Astrocyte (in vitro differentiated cells and primary cell): ENCODE data around the gene DNAI4. TPM values are rescaled to one million over a fixed set of nuclear protein-coding genes. Genes with fewer than 3 reads are reported as not detected.

Source experiments
- DNase-seq: peaks from one replicate; pipeline ENCODE4 v3.0.0-alpha.2; 2010; ENCODE audit warnings: low read depth
- FAIRE-seq: peaks from 2 replicates; lab custom pipeline; 2011; peaks lifted over from hg19 to GRCh38; lab: Jason Lieb, UNC
- H2AFZ ChIP-seq: 2 replicates; pipeline ENCODE4 v1.6.0; 2012; ENCODE audit warnings: low read depth, low read length, inconsistent platforms
- H3K27ac ChIP-seq: 2 replicates; pipeline ENCODE4 v1.5.1; 2011; ENCODE audit warnings: low read depth, low read length, inconsistent platforms
- H3K27me3 ChIP-seq: 2 replicates; pipeline ENCODE4 v1.6.0; 2011; ENCODE audit warnings: low read length, inconsistent platforms; ENCODE audit not compliant: insufficient read depth
- H3K36me3 ChIP-seq: 2 replicates; pipeline ENCODE4 v1.5.1; 2011; ENCODE audit warnings: low read length, inconsistent platforms; ENCODE audit not compliant: insufficient read depth
- H3K4me1 ChIP-seq: 2 replicates; pipeline ENCODE4 v1.5.1; 2011; ENCODE audit warnings: low read length, inconsistent platforms; ENCODE audit not compliant: insufficient read depth
- H3K4me2 ChIP-seq: 2 replicates; pipeline ENCODE4 v1.6.0; 2012; ENCODE audit warnings: low read length, inconsistent platforms
- H3K4me3 ChIP-seq: 2 replicates; pipeline ENCODE4 v1.5.1; 2011; ENCODE audit warnings: low read depth, mild to moderate bottlenecking, low read length, inconsistent platforms; ENCODE audit not compliant: insufficient read depth
- H3K79me2 ChIP-seq: 2 replicates; pipeline ENCODE4 v1.6.0; 2012; ENCODE audit warnings: mild to moderate bottlenecking, low read length, inconsistent platforms; ENCODE audit not compliant: insufficient read depth
- H3K9ac ChIP-seq: 2 replicates; pipeline ENCODE4 v1.6.0; 2012; ENCODE audit warnings: mild to moderate bottlenecking, low read length, inconsistent platforms
- H3K9me3 ChIP-seq: 2 replicates; pipeline ENCODE4 v1.5.1; 2012; ENCODE audit warnings: low read depth, mild to moderate bottlenecking, low read length, inconsistent platforms; ENCODE audit not compliant: insufficient read depth
- H4K20me1 ChIP-seq: 2 replicates; pipeline ENCODE4 v1.6.0; 2012; ENCODE audit warnings: low read length, inconsistent platforms; ENCODE audit not compliant: insufficient read depth
- H3K27ac Mint-ChIP-seq: one replicate; pipeline ENCODE4 v1.8.0; 2021; ENCODE audit warnings: mild to moderate bottlenecking, mixed read lengths; ENCODE audit not compliant: unreplicated experiment
- H3K27me3 Mint-ChIP-seq: one replicate; pipeline ENCODE4 v1.8.0; 2021; ENCODE audit warnings: low read depth, mixed read lengths; ENCODE audit not compliant: unreplicated experiment
- H3K36me3 Mint-ChIP-seq: one replicate; pipeline ENCODE4 v1.8.0; 2021; ENCODE audit warnings: low read depth, mixed read lengths; ENCODE audit not compliant: unreplicated experiment
- H3K4me1 Mint-ChIP-seq: one replicate; pipeline ENCODE4 v1.8.0; 2021; ENCODE audit warnings: low read depth, mixed read lengths; ENCODE audit not compliant: unreplicated experiment
- H3K4me3 Mint-ChIP-seq: one replicate; pipeline ENCODE4 v1.8.0; 2021; ENCODE audit warnings: mild to moderate bottlenecking, moderate library complexity, mixed read lengths; ENCODE audit not compliant: unreplicated experiment
- H3K9me3 Mint-ChIP-seq: one replicate; pipeline ENCODE4 v1.8.0; 2021; ENCODE audit warnings: mild to moderate bottlenecking, mixed read lengths; ENCODE audit not compliant: unreplicated experiment
- EZH2 ChIP-seq: IDR thresholded peaks from 2 replicates; pipeline ENCODE4 v1.6.1; 2012; ENCODE audit warnings: mild to moderate bottlenecking, low read length, inconsistent platforms; ENCODE audit not compliant: insufficient read depth
- total RNA-seq: library from RNA; stranded (reverse); gene quantifications from 2 replicates; pipeline ENCODE4 v1.2.1, GENCODE V29; 2021
- TF ChIP-seq, protein P1 (sequence below): IDR thresholded peaks from 2 replicates; pipeline ENCODE4 v1.5.1; 2011; ENCODE audit warnings: low read depth, mild to moderate bottlenecking, inconsistent platforms, low read length, moderate library complexity; ENCODE audit not compliant: insufficient read depth

DNAI4 gene
- total RNA-seq, 1 donor from 2014 or later, result 7.7 TPM

DNA sequence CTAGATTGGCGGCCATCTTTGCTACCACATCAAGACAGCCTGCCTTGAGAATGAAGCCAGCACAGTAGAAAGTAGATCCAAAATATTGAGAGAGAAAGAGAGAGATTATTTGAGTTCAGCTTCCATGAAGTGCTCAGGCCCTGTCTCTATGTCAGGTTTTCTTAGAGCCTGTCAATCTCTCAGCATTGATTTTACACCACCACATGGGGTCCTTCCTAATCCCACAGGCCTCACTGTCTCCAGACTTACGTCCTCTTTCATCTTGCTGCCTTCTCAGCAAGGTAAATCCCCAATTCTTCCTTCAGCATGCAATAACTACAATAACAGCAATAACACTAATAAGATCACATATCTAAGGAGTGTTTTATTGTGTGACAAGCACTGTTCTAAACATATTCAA, 151.4 kb downstream of the DNAI4 start:
- no peak overlapping the region for H3K27ac Mint-ChIP-seq
- no peaks in the 10 kb centered on the region for H3K79me2 ChIP-seq
- H3K27ac ChIP-seq, result no peak overlapping the region
- no peaks in the 10 kb centered on the region for H3K9me3 Mint-ChIP-seq
- H3K36me3 Mint-ChIP-seq, result no peaks in the 10 kb centered on the region
- no peak for TF ChIP-seq EZH2
- TF ChIP-seq, protein P1, sequence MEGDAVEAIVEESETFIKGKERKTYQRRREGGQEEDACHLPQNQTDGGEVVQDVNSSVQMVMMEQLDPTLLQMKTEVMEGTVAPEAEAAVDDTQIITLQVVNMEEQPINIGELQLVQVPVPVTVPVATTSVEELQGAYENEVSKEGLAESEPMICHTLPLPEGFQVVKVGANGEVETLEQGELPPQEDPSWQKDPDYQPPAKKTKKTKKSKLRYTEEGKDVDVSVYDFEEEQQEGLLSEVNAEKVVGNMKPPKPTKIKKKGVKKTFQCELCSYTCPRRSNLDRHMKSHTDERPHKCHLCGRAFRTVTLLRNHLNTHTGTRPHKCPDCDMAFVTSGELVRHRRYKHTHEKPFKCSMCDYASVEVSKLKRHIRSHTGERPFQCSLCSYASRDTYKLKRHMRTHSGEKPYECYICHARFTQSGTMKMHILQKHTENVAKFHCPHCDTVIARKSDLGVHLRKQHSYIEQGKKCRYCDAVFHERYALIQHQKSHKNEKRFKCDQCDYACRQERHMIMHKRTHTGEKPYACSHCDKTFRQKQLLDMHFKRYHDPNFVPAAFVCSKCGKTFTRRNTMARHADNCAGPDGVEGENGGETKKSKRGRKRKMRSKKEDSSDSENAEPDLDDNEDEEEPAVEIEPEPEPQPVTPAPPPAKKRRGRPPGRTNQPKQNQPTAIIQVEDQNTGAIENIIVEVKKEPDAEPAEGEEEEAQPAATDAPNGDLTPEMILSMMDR, result no peak
- no peaks in the 10 kb centered on the region for H3K27me3 ChIP-seq
- no peak overlapping the region for H3K9ac ChIP-seq
- H3K27me3 Mint-ChIP-seq, result peaks cover under 1% of the 10 kb centered on the region
- no peak overlapping the region for H3K4me3 ChIP-seq
- no peaks in the 10 kb centered on the region for H3K36me3 ChIP-seq
- H3K9me3 ChIP-seq, result no peaks in the 10 kb centered on the region
- H3K4me2 ChIP-seq, result no peak overlapping the region
- no peak overlapping the region for H3K4me3 Mint-ChIP-seq
- no peak for FAIRE-seq
- no peaks in the 10 kb centered on the region for H3K4me1 ChIP-seq
- H3K4me1 Mint-ChIP-seq, result no peaks in the 10 kb centered on the region
- H2AFZ ChIP-seq, result no peak overlapping the region
- no peaks in the 10 kb centered on the region for H4K20me1 ChIP-seq
- DNase-seq, result no peak

DNA sequence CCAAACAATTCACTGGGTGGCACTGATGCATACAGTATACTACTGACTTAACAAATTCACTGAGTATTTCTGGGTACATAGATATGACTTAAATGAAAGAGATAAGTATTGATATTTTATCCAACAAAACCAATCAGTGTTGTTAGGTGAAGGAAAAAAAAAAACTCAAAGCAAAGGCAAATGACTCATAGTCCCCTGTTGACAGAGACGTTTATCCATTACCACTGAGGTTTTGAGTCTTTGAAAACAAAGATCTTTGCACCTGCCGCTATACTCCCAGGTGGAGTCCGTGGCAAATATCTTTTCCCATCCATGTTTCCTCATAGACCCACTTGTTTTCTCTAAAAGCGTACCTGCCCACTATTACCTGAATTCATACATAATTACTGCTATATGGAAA, 154.0 kb downstream of the DNAI4 start:
- H3K9ac ChIP-seq, result no peak overlapping the region
- Mint-ChIP-seq H3K4me1 (no peaks in the 10 kb centered on the region), H3K9me3 (no peaks in the 10 kb centered on the region), H3K4me3 (no peak overlapping the region), H3K27me3 (no peaks in the 10 kb centered on the region), H3K36me3 (no peaks in the 10 kb centered on the region), H3K27ac (no peak overlapping the region)
- H2AFZ ChIP-seq, result no peak overlapping the region
- DNase-seq, result no peak
- H3K36me3 ChIP-seq, result no peaks in the 10 kb centered on the region
- TF ChIP-seq, protein P1, result no peak
- no peak for TF ChIP-seq EZH2
- no peaks in the 10 kb centered on the region for H3K79me2 ChIP-seq
- H3K27me3 ChIP-seq, result no peaks in the 10 kb centered on the region
- no peak overlapping the region for H3K4me3 ChIP-seq
- H3K4me2 ChIP-seq, result no peak overlapping the region
- H3K4me1 ChIP-seq, result no peaks in the 10 kb centered on the region
- no peaks in the 10 kb centered on the region for H3K9me3 ChIP-seq
- no peak for FAIRE-seq
- no peak overlapping the region for H3K27ac ChIP-seq
- no peaks in the 10 kb centered on the region for H4K20me1 ChIP-seq

DNA sequence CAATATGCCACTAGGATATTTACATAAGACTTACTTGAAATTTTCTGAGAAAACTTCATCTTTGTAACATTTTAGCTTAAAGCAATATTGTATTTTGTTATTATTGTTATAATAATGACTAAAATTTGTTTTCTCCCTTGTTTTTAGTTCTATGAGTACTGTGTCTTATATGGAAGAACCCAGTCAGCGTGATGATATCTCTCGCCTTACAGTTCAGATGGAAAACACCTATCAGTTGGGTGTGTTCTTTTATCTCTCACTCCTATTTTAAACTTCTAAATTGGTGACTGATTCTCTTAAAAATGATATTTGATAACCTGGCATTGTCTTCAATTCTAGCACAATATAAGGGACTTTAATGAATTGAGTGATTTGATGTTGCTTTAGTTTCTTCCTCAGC, 154.4 kb downstream of the DNAI4 start:
- H3K9me3 ChIP-seq, result no peaks in the 10 kb centered on the region
- no peaks in the 10 kb centered on the region for H4K20me1 ChIP-seq
- no peaks in the 10 kb centered on the region for H3K4me1 ChIP-seq
- no peak overlapping the region for H3K9ac ChIP-seq
- no peaks in the 10 kb centered on the region for H3K27me3 ChIP-seq
- H3K36me3 Mint-ChIP-seq, result no peaks in the 10 kb centered on the region
- H3K4me2 ChIP-seq, result no peak overlapping the region
- H3K27ac ChIP-seq, result no peak overlapping the region
- no peaks in the 10 kb centered on the region for H3K79me2 ChIP-seq
- no peak for DNase-seq
- H3K36me3 ChIP-seq, result no peaks in the 10 kb centered on the region
- H3K27me3 Mint-ChIP-seq, result no peaks in the 10 kb centered on the region
- no peak overlapping the region for H2AFZ ChIP-seq
- H3K4me3 ChIP-seq, result no peak overlapping the region
- H3K9me3 Mint-ChIP-seq, result no peaks in the 10 kb centered on the region
- no peak overlapping the region for H3K27ac Mint-ChIP-seq
- no peaks in the 10 kb centered on the region for H3K4me1 Mint-ChIP-seq
- H3K4me3 Mint-ChIP-seq, result no peak overlapping the region
- FAIRE-seq, result no peak
- TF ChIP-seq EZH2, result no peak
